Left cardiac atrium (tissue), 4 donors: ENCODE results near the gene PRDX2. TPM values are rescaled to one million over a fixed set of nuclear protein-coding genes. Genes with fewer than 3 reads are reported as not detected.

Source experiments
- ATAC-seq, 2 donors: fragments of 200-7000 bp; cut with Tn5 transposase; one replicate each; pipeline ENCODE4 v1.9.1; 2020; ENCODE audit warnings: mild to moderate bottlenecking in 2 of 2, moderate library complexity in 2 of 2
- DNase-seq: peaks from one replicate; pipeline ENCODE4 v3.0.0-alpha.2; 2020
- intact Hi-C, 2 donors: fragments of 100-400 bp; cut with DNase I; formaldehyde crosslinking; loops; one replicate each; pipeline versions ENCODE4 v1.14.1 to v1.15.1; 2022 to 2023
- total RNA-seq, 2 donors: library from RNA; stranded (reverse); fragmentation: NEBNext Ultra II Directional; extraction: Animal tissue kit (Norgen Biotek cat#: 25700); gene quantifications; one replicate each; pipeline ENCODE4 v1.2.1, GENCODE V29; 2021
- donor health status: DM: no; HTN: yes; CAD: no.
- donor health status: DM: no; HTN: yes; CAD: no; lungs with severe emphysema.
- donor health status: DM: yes; HTN: yes; CAD: no.
- donor health status: Dilated cardiomyopathy.

Gene PRDX2
- total RNA-seq, 2 donors from 2014 or later = 525 to 629 TPM

DNA sequence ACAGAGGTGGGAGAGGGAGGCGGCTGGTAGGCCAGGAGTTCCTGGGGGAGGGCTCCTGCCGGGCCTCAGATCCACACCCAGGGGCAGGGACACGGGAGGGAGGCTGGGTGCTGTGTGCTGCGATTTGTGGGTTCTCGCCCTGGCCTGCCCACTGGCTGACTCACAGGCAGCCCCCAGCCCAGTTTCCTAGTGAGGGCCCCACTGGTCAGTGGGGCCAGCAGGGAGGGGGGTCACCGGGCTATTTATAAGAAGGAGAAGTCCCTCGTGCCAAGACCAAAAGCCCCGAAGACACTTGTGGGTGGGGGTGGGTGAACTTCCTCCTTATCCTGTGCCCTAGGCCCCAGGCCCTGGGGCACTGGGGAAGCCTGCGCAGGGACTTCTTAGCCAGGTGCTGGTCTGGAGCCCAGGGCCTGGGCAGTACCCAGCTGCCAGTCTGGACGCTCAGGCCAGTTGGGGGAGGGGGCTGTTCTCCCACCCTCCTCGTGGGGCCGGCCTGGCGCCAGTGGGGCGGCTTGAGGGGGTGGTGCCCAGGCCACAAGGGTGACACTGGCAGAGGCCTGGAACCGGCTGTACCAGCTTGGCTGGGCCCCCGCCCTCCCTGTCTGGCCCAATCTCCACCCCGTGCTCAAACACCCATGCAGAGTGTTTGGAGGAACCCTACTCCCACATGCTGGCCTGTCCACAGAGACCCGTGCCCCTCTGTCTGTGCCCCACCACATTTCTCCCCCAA lies 15.3 kb downstream of the PRDX2 start:
- intact Hi-C loops = no loop called here
- ATAC-seq (no peak), DNase-seq (peak; percentile 72)

GRCh38 chr19:12785431-12786031 lies 16.1 kb downstream of the PRDX2 start:
- DNase-seq (no peak), ATAC-seq (no peak)
- intact Hi-C loops = no loop called here

- intact Hi-C loops = no loop called here
- DNase-seq (no peak), ATAC-seq (no peak)
Measured at GRCh38 chr19:12784871-12785430, 16.6 kb downstream of the PRDX2 start.

- ATAC-seq = no peak
- intact Hi-C loops = no loop called here
- no peak for DNase-seq
Measured at GRCh38 chr19:12784394-12784870, 17.2 kb downstream of the PRDX2 start.

- peak; percentile 82 for DNase-seq
- ATAC-seq = peak in 1 of 2 donors; percentile 34
- intact Hi-C loops = no loop called here
Measured at GRCh38 chr19:12783849-12784393, 17.7 kb downstream of the PRDX2 start.

GRCh38 chr19:12783291-12783848 lies 18.2 kb downstream of the PRDX2 start:
- ATAC-seq = no peak
- DNase-seq = no peak

GRCh38 chr19:12782424-12783290 lies 18.9 kb downstream of the PRDX2 start:
- intact Hi-C loops = no loop called here
- ATAC-seq = peak; percentile 69 to 78
- DNase-seq = peak; percentile 95

More at GRCh38 chr19:12783291-12783848, 18.2 kb downstream of the PRDX2 start:
- intact Hi-C loops = no loop called here

DNA sequence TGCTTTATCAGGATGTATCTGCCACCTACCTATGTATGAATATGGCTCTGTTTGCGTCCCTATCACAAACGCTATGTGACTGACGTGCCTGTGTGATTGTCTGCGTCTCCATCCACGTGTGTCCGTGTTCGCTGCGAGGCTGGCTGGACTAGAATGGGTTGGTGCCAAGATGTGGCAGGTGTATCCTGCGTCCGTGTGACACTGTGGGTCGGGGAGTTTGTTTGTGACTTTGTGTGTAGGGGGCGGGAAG lies 19.5 kb downstream of the PRDX2 start:
- DNase-seq (no peak), ATAC-seq (no peak)
- intact Hi-C loops = no loop called here

GRCh38 chr19:12779162-12779993 lies 22.2 kb downstream of the PRDX2 start:
- peak; percentile 84 for DNase-seq
- intact Hi-C loops = no loop called here
- peak; percentile 0 to 21 for ATAC-seq

- no peak for ATAC-seq
Measured at GRCh38 chr19:12778905-12779161, 22.8 kb downstream of the PRDX2 start.

GRCh38 chr19:12778017-12778904 lies 23.3 kb downstream of the PRDX2 start:
- ATAC-seq (peak; percentile 45 to 47), DNase-seq (peak; percentile 87)
- intact Hi-C loops = no loop called here

More at GRCh38 chr19:12778905-12779161, 22.8 kb downstream of the PRDX2 start:
- intact Hi-C loops = no loop called here
- DNase-seq = no peak

DNA sequence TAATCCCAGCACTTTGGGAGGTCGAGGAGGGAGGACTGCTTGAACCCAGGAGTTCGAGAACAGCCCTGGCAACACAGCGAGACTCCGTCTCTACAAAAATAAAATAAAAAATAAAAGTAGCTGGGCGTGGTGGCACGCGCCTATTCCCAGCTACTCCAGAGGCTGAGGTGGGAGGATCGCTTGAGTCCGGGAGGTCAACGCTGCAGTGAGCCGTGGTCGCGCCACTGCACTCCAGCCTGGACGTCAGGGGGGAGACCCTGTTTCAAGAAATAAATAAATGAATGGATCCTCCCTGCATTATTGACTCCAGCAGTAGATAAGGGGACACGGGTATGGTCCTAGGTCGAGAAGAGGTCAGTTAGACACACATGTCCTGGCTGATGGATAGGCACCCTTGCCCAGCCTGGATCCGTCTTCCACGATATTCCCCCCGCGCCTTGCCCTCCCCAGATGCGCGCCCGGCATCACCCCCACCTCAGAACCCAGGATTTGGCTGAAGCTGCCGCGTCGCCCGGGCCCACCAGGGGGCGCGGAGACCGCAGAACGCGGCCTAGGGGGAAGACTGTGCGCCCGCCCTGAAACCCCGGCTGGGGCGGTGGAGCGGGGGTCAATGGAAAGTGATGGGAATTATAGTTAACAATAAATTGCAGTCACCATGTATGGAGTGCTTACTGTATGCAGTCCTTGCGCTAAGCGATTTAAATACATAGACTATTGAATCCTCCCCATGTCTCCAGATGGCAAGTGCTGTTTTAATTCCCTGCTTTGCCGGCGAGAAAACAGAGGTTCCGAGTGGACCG lies 24.2 kb downstream of the PRDX2 start:
- intact Hi-C loops = loop anchor here (1.0 to 2.0 kb wide), 2 partner anchors 15 to 19 kb away; no protein-coding TSS in a partner anchor
- peak; percentile 87 for DNase-seq
- peak; percentile 41 to 48 for ATAC-seq

- intact Hi-C loops = no loop called here
- no peak for ATAC-seq
- DNase-seq = no peak
Measured at GRCh38 chr19:12774588-12775555, 26.7 kb downstream of the PRDX2 start, which contains the start of gene HOOK2. Gene HOOK2 (minus strand): TSS chr19:12775552. CDS start chr19:12775449, 103 bp downstream.

- no peak for ATAC-seq
- intact Hi-C loops = no loop called here
- no peak for DNase-seq
Measured at GRCh38 chr19:12773571-12773970, 28.0 kb downstream of the PRDX2 start.

DNA sequence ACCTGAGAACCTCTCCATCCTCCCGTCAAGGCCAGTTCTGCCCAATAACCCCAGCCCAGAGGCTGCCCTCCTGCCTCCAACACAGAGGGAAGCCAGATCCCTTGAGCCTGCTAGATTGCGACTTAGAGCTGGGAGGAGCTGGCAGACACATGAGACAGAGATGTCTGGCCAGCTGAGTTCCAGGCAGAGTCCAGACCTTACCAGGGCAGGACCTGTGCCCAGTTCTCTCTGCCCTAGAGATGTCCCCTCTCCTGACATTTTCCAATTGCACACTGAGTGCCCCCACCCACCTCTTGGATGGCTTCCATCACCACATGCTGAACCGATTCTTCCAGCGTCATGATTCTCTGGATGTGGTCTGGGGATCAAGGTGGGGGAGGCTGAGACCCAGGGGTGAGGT lies 29.3 kb downstream of the PRDX2 start:
- DNase-seq = no peak
- intact Hi-C loops = no loop called here

More for the DNA sequence above, 29.3 kb downstream of the PRDX2 start:
- peak in 1 of 2 donors; percentile 27 for ATAC-seq
